Stimulated activated CD8-positive, alpha-beta memory T cell treated with anti-CD3 and anti-CD28 coated beads, Interleukin-7, amount 100 ng/mL, for 24 hours (primary cell): ENCODE results near the gene BRD4.

Source experiments
- DNase-seq: peaks from one replicate; pipeline ENCODE4 v3.0.0-alpha.2; 2020; ENCODE audit warnings: low read depth

Gene BRD4

DNA sequence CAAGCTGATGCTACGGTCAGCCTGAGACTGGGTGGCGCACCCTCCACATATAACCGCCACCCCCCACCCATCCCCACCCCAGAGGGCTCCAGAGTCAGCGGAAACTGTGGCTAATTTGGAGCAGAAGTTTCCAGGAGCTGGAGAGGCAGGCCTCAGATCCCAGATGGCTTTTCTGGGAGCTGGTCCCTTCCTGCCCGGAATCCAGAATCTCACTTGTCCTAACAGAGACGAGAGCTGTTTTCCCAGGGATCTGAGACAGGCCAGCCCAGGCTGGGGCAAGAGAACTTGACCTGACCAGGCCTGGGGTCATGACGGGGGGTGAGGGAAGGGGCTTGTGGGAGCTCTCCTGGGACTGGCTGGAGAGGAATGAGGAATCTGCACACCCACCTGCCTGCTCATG is 106.6 kb downstream of the BRD4 start:
- no peak for DNase-seq

DNA sequence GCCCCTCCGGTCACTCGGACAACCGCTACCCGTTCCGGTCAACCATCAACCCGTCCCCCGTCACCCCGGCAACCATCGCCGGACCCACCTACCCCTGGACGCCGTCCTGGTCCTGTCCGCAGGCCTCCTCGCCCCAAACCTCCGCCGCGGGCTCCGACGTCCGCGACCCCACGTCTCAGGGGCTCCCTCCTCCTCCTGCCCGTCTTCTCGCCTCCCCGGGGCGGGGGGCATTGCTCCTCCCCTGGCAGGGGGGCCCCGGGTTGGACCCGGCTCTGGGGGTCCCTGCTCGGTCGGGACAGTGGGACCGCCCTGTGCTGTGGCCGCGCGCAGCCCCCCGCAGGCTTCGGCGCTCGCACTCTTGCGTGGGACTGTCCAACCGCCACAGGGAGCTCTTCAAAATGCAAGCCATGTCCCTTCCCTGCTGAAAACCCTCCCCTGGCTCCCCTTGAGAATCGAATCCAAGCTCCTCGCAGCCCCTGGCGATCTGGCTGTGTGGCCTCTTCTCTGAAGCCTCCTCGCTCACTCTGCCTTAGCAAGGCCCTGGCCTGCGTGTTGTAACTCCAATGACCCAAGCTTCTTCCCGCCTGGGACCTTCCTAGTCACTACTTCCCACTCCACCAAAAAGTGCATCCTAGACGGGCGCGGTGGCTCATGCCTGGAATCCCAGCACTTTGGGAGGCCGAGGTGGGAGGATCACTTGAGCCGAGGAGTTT is 108.5 kb downstream of the BRD4 start:
- DNase-seq, result no peak

DNA sequence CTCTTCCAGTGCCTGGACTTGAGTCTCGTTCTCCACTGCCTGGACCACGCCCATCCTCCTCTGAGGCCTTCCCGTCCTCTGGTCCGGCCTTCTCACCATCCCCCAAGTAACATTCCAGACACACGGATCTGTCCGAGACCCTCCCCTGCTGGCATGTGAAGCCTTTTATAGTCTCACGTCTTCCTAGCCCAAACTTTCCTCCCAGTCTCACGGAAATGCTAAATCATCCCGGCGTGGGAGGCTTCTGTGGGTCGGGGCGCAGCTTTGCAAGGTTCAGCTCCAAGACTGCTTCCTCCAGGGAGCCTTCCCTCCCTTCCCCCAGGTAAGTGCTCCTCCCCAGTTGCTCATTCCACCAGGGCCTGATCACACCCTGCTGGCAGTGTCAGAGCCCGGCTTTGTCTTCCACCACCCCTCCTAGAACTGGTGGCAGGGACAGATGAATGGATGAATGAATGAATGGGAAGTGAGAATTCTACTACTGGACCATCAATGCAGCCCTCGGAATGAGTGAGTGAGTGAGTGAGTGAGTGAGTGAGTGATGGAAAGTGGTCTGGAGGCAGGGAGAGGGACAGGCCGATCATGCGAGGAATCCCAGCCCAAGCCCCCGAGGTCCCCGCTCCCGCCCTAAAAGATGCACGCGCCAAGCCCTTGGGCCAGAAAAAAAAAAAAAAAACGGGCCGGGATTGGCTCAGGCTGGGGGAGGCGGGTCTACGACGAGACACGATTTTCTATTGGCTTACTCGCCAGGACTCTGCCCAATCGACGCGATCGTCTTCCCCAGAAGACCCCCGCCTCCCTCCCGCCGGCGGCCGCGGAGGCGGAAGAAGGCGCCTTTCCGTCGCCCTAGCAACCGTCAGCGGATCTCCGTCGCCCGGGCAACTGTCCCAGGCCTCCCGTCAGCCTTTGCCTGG is 109.3 kb downstream of the BRD4 start:
- DNase-seq, result peak; percentile 56

DNA sequence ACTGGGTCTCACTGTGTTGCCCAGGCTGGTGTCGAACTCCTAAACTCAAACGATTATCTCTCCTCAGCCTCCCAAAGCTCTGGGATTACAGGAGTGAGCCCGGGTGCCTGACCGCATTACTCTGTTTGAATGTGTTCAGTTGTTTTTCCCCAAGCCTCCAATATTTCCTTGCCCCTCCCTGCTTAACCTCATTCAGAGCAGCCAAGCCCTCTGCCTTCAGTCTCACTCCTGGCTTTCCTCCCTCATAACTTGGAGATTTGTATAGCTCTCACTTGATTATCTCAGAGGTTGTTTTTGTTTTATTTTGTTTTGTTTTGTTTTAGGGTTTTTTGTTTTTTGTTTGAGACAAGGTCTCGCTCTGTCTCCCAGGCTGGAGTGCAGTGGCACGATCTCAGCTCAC is 111.5 kb downstream of the BRD4 start:
- DNase-seq, result no peak

DNA sequence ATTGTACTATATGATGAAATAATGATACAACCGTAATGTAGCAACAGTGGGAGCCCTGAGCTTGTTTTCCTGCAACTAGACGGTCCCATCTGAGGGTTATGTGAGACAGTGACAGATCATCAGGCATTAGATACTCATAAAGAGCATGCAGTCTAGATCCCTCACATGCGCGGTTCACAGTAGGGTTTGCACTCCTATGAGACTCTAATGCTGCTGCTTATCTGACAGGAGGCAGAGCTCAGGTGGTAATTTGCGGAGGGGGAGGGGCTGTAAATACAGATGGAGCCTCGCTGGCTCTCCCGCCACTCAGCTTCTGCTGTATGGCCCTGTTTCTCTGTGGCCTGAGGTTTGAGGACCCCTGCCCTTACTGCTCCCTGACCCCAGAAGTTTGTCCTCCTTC is 113.8 kb downstream of the BRD4 start:
- DNase-seq, result no peak

DNA sequence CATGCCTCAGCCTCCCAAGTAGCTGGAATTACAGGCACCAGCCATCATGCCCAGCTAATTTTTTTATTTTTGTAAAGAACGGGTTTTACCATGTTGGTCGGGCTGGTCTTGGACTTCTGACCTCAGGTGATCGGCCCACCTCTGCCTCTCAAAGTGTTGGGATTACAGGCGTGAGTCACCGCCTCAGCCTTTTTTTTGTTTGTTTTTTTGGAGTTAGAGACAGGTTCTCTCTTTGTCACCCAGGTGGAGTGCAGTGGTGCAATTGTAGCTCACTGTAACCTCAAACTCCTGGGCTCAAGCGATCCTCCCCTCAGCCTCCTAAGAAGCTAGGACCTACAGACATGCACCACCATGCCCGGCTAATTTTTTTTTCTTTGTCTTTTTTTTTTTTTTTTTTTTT is 116.0 kb downstream of the BRD4 start:
- no peak for DNase-seq

DNA sequence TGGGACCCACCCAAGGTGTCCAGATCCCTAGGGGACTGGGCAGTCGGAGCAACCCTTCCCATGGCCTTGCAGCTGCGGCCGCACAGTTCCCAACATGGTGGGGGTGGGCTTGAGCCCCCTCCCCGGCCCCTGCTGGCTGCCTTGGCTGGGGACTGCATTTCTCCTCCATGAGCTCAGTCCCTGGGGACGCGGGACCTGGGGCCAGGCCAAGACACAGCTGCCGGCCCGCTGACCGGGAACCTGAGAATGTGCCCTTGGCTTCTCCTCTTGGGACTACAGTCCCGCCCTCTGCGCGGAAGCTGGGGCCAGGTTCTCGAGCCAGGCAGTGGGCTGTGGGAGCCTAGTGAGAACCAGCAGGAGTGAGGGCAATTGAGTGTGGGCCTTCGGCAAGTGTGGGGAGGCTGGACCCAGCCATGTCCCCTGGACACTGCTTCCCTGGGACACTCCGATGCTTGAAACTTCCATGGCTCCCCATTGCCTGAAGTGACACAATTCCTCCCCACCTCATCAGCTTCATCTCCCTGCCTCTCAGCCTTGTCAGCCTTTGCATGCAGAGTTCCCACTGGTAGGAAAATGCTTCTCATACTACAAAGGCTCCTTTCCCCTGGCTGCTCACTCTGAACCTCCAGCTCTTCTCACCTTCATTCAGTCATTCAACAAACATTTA is 118.5 kb downstream of the BRD4 start:
- no peak for DNase-seq

DNA sequence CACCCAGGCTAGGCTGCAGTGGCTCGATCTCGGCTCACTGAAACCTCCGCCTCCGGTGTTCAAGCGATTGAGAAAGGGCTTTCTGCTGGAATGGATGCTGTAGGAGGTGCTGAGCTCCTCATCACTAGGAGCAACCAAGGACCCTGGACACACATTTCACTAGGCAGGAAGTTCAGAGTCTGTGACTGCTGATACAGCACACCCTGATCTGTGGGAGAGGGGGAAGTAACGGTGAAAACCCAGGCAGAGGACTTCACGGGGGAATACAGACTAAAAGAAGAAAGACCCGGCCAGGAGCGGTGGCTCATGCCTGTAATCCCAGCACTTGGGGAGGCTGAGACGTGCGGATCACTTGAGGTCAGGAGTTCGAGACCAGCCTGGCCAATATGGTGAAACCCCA is 119.6 kb downstream of the BRD4 start:
- DNase-seq, result no peak

DNA sequence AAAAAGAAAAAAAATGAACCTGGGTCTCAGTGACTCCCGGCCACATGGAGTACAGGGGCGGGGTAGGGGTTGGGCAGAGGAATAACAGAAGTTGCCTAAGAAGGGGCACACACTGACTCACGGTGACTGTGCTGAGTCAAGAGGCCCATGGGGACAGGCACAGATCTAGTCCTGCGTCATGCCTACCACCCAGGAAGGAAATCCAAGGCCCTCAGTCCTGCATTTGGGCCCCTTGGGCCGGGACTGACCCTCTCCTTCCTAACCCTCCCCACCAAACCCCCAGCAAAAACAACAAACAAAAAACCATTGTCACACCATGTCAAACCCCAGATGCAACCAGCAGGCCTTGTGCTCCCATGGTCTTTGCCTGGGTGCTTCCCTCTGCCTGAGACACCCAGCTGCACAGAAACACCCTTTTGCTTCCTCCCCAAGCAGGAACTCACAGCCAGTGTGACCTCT is 122.0 kb downstream of the BRD4 start:
- DNase-seq, result no peak

DNA sequence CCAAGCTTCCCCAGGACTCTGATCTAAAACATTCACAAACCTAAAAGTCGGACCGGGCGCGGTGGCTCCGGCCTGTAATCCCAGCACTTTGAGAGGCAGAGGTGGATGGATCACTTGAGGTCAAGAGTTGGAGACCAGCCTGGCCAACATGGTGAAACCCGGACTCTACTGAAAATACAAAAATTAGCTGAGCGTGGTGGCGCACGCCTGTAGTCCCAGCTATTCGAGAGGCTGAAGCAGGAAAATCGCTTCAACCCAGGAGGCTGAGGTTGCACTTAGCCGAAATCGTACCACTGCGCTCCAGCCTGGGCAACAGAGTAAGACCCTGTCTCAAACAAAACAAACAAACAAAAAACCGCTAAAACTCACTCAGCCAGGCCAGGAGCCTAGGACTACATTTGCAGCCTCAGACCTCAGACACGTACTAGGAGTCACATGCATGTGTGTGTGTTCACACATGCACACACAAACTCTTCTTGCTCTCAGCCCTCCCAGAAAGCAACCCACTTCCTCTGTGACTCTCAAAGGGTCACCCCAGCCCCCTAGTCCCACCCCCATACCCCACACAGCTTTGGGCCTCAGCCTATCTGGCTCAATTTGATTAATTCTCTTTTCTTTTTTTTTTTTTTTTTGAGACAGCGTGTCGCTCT is 130.8 kb downstream of the BRD4 start:
- no peak for DNase-seq

DNA sequence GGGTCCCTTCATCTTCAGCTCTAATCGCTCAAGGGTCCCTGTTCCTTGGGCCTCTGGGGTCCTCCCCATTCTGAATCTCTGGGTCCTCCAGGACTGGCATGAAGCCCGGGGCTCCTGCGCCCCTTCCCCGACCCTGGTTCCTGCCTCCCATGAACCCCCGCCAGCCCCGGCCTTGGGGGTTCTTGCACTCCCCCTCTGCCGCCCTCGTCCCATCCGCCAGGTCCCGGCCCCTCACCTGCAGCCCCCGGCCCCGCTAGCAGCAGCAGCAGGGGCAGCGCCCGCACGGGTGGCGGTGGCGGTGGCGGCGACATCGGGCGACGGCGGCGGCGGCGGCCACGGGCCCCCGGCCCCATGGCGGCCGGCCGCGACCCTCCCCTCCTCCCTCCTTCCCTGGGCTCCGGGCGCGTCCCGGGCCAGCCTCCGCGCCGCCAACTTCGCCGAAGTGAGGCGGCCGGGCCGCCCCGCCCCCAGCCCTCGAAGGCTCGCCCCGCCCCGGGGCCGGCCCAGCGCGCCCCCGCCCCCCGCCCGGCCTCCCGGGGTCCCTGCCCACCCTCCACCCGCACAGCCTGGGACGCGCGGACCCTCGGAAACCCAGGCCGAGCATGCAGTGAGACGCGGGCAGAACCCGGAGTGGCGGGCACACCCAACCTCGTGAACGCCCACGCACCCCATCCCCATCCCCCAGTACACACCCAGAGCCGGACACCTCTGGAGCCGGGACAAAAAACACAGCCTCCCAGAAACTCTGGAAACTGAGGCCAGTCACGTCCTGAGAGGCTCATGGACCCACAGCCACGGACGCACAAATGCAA is 131.6 kb downstream of the BRD4 start, which contains the start of gene NOTCH3:
NOTCH3 (minus strand) TSS at position 443 of the 812 bp plus-strand sequence; CDS start at position 353, 90 bp downstream.
- DNase-seq, result no peak

DNA sequence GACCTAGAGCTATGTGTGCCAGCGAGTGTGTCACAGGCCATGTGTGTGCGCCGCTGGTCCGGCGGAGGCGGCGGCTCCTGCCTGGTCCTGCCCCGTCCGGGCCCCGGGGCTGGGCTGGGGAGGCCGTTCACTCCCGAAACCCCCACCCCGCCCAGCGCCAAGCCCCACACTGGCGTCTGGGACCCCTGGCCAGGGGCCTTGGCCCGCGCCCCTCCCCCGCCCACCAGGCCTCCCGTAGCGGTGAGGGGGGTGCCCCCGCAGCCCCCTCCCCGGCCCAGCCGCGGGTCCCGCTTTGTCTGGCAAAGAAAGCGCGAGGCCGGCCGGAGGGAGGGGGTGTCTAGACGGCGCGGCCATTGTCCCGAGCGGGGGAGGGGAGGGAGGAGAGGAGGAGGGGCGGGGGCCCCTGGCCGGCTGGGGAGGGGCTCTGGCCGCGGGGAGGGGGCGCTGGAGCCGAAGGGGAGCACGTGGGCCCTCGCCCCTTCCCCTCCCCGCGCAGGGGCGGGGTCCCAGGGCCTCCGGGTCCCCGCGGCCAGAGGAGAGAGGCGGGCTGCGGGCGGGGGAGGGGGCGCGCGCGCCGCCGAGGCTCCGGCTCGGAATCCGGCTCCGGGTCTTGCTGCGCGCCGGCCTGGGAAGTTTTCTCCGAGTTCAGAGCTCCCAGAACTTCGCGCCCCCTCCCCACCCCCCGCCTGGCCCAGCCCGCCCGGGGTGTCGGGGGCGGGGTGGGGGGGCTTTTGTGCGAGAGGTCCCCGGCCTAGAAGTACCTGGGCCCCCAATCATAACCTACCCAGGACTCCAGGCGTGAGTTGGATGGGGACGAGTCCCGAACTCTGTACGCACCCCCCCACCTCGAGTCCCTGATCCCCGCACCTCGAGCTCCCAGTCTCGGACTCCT is 132.4 kb downstream of the BRD4 start:
- no peak for DNase-seq

DNA sequence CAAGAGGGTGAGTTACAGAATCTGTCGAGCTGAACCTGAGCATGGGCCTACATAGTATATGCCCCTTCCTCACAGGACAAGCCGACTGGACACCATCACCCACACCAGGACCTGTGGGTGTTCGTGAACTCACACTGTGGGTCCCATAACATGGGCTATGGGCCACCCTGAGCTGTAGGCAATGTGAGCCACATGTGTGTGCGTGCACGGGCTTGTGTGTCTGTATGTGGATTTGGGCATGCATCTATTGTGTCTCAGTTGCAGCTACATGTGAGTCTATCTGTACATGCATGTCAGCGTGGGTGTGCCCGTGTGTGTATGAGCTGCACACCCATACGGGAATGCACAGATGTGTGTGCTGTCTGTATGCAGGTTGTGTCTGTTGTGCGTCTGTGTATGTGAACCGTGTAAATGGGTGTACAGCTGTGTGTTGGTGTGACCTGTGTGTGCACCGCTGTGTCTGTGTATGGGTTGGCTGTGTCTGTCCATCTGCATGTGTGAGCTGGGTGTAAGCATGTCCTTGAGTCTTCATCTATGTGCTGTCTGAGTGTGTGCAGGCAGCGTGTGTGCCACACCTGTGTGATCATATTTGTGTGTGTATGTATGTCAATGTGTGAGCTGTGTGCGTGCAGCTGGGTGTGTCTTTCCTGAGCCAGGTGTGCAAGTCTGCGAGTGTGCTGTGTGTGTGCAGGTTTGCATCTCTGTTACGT is 133.2 kb downstream of the BRD4 start:
- no peak for DNase-seq

DNA sequence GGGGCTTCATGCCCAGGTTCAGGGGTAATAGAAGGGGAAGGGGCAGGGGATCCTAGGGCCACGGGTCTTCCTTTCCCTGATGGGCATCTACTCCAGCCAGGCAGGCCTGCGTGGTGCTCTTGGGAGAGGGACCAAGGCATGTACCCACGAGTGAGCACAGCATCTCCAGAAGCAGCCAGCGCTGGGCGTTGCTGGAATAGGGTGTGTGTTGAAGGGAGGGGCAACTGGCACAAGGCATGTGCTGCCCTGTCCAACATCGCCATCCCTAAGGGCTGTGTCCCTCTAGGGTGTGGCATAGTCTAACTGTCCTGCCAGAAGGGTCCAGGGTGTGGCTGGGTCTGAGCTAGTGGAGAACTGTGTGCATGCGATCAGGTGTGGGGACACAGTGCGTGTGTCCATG is 134.4 kb downstream of the BRD4 start:
- DNase-seq, result no peak

DNA sequence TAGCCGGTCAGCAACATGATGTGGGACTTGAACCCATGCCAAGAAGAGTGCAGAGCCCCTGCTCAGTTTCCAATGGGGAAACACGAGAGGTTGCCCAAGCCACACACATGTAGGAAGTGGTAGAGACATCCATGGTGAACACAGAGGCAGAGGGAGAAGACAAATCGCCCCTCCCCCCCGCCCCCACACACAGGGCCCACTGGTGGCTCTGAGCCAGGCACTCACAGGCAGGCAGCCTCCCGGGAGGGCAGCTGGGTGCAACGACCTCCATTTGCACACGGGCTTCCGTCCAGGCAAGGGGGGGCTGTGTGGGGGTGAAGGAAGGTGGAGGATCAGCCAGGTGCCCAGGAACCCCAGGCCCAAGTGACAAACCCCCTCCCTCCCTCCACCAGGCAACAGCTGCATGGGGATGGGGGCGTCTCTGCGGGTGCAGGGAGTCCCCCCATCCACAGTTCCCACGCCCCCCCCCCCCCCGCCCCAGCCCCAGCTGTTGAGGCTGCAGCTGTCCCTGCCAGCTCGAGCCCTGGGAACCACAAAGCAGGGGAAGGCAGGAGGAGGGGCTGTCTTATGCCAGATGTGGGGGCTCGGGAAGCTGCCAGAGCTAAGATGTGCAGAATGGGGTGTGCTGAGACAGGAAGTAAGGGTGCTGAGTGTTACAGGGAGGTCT is 134.9 kb downstream of the BRD4 start:
- DNase-seq, result no peak

DNA sequence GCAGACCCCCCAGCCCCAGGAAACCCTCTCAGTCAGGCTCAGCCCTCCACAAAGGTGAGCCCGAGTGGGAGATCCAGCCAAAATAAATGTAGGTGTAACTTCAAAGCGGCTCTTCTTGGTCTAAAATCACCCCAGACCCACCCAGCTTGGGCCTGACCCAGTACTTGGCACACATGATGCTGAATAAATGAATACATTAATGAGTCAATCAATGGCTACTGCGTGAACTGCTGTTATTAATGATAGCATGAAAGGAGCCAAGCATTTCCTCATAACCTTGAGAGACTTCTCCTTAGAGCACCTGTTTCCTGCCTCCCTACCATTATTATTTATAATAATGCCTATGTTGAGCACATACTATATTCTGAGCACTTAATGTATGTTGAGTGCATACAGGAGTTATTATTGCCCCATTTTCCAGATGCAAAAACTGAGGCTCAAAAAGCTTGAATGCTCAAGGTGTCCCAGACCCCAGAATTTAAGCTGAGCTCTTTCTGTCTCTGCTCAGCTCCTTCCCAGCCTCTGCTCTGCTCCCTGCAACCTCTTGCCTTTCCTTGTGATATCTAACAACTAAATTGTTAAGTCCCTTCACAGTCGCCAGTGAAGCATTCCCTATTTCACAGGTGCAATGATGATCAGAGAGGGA is 135.9 kb downstream of the BRD4 start:
- DNase-seq, result no peak

DNA sequence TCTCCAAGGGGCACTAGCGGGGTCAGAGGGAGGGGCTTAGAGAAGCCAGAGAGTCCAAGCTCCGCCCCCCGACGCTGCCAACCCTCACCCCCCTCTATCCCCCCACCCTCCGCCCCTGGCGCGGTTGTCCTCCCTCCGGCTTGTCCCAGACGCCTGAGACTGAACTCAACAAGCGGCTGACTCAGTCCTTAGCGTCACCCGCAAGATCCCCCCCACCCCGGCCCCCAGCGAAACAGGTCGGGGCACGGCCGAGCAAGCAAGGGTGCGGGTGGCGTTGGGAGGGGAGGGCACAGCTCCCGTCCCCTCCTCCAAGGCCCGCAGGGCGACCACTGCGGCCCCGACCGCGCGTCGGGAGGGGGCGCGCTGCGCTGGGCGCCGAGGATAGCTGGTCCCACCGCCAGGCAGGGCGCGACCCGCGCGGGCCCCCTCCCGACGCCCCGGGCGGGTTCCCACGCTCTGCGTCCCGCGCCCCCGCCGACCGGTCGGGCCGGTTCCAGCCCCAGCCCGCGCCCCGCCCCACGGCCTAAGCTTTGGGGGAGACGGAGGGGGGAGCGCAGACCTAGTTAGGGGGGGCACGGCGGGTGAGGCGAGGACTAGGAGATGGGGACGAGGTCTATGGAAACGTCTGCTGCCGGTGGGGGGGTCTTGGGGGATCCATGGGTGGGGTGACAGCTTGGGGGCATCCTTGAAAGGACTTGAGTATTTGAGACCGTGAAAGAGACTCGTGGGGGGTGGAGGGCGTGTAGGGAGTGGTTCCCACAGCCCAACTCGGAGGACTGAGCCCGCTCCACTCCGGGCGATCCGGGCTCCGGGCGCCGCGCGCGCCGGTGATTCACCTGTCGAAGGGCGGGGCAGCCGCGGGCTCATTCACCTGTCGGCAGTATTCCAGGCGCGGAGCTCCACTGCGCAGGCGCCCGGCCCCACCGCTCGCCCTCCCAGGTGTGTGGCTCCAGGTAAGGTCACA is 136.7 kb downstream of the BRD4 start:
- no peak for DNase-seq
